GM12872 (cell line): ENCODE results near the gene APOL4.

Experiments used
- CTCF ChIP-seq: IDR thresholded peaks from 3 replicates; pipeline ENCODE4 v1.5.1; 2011; ENCODE audit warnings: low read depth, mild to moderate bottlenecking, low read length, moderate library complexity; ENCODE audit not compliant: insufficient read depth

The APOL4 gene

GRCh38 chr22:36145881-36146280 lies 55.7 kb downstream of the APOL4 start:
- TF ChIP-seq CTCF: no peak

DNA sequence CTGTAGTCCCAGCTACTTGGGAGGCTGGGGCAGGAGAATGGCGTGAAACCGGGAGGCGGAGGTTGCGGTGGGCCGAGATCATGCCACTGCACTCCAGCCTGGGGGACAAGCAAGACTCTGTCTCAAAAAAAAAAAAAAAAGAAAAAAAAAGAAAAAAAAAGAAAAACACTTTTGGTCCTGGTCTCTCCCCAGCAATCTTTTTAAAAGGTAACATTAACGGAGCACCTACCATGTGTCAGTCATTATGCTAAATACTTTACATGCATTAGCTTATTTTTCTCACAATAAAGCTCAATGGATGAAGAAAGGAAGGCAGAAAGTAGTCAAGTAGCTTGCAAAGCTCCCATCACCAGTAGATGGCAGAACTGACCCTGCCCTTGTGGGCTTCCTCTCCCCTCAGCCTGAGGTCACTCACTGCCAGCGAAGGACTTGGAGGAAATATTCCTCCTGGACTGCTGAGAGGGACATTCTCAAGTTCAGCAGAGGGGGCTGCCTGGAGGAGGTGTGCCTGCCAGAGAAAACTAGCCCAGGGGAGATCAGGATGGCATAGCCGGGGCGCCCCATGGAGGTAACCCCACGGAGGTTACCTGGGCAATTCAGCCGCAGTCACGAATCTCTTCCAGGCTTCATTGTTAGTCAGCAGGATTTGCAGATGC lies 56.6 kb downstream of the APOL4 start:
- TF ChIP-seq CTCF: peak; percentile 80

- TF ChIP-seq CTCF: no peak
These were observed 57.7 kb downstream of the APOL4 start for GRCh38 chr22:36143956-36144355.

DNA sequence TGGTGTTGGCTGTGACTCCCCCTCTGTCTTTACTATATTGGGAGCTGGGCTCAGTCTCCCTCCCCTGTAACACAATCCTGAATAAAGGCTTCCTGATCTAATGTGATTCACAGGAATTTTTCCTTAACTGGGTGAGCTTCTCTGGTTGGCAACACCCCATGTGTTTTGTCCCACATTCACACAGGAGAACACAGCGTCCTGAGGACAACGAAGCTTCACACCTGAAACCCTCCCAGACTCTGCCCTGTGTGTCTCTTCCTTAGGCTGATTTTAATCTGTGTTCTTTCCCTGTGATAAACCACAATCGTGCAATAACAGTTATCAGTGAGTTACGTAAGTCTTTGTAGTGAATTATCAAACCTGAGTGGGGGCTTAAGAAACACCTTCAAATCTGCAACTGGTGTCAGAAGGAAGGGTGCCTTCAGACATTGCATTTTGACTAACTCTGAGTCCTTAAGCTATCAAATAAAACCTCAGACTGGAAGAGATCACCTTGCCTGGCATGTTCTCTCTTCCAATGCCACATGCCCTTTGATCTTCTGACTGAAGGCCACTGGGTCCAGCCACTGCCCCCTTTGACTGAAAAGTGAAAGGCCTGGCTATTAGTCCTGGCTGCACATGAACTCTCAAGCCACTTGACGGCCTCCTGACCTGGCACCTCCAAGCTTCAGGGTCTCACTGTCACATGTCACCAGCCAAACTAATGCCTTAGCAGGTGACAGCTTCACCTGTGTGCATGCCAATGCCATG lies 58.4 kb downstream of the APOL4 start:
- no peak for TF ChIP-seq CTCF

DNA sequence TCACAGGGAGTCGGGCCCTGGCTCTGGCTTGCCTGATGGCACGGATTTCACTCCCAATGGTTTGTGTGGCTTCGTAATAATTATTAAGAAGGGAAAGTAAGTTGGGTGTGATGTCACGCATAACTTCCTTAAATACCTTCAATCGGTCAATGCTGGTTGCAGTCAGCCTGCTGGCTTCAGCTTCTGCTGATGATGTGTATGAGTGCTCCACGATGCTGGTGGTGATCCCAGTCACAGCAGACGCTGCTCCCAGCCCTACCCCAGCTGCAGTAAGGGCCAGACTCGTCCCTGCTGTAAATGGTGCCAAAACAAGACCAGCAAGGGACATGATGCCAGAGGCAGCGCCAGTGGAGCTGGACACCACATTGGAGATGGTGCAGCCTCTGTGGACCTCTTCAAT lies 60.1 kb downstream of the APOL4 start:
- TF ChIP-seq CTCF: no peak
